H1 (cell line): ENCODE results near the gene BIVM. TPM values are rescaled to one million over a fixed set of nuclear protein-coding genes. Genes with fewer than 3 reads are reported as not detected.

ENCODE experiments used
- CTCF ChIA-PET: fragments of 300-600 bp; sonication (Branson Sonifier 250); formaldehyde crosslinking; loops from one replicate; lab custom pipeline; 2021; ENCODE audit not compliant: partially characterized antibody; lab: Charles Lee
- POLR2A ChIA-PET: fragments of 300-600 bp; sonication (Branson Sonifier 250); formaldehyde crosslinking; loops from one replicate; lab custom pipeline; 2021; ENCODE audit warnings: inconsistent platforms; ENCODE audit not compliant: partially characterized antibody; lab: Charles Lee
- DNase-seq, 2 experiments: peaks; one replicate each; pipeline versions ENCODE4 v3.0.0 to v3.0.0-alpha.2; 2010 to 2022; ENCODE audit warnings: low spot score in 2 of 2, low read depth in 1 of 2, mixed read lengths in 1 of 2
- FAIRE-seq: peaks from 2 replicates; lab custom pipeline; 2011; peaks lifted over from hg19 to GRCh38; lab: Jason Lieb, UNC
- H2AFZ ChIP-seq: 2 replicates; pipeline ENCODE4 v1.8.1; 2012; ENCODE audit warnings: low read length, inconsistent platforms
- H2AK5ac ChIP-seq: 2 replicates; pipeline ENCODE4 v1.6.1; 2013; ENCODE audit warnings: low read depth, low read length
- H2BK120ac ChIP-seq: replicated peaks from 2 replicates; pipeline ENCODE3; 2013; ENCODE audit warnings: low read depth, low read length, inconsistent platforms
- H2BK12ac ChIP-seq: 2 replicates; pipeline ENCODE4 v1.6.1; 2013; ENCODE audit warnings: low read depth, low read length
- H2BK15ac ChIP-seq: 2 replicates; pipeline ENCODE4 v1.6.1; 2013; ENCODE audit warnings: low read length
- H2BK20ac ChIP-seq: 2 replicates; pipeline ENCODE4 v1.6.1; 2013; ENCODE audit warnings: low read length
- H2BK5ac ChIP-seq: 2 replicates; pipeline ENCODE4 v1.6.1; 2013; ENCODE audit warnings: low read depth, low read length
- H3K14ac ChIP-seq: 2 replicates; pipeline ENCODE4 v1.6.1; 2013; ENCODE audit warnings: inconsistent platforms; ENCODE audit not compliant: insufficient read length
- H3K18ac ChIP-seq: 2 replicates; pipeline ENCODE4 v1.6.1; 2013; ENCODE audit warnings: low read length; ENCODE audit errors: extremely low read depth
- H3K23ac ChIP-seq: 2 replicates; pipeline ENCODE4 v1.6.1; 2013; ENCODE audit warnings: inconsistent platforms; ENCODE audit not compliant: insufficient read length
- H3K23me2 ChIP-seq: 2 replicates; pipeline ENCODE4 v1.6.1; 2013; ENCODE audit warnings: low read depth, low read length
- H3K27ac ChIP-seq: 2 replicates; pipeline ENCODE4 v1.6.1; 2011; ENCODE audit warnings: low read depth, low read length, inconsistent platforms
- H3K27me3 ChIP-seq, 4 experiments: replicated peaks in 1 of 4; 1 replicate in 1 of 4; 2 replicates in 3 of 4; pipeline versions ENCODE4 v1.6.1 to v1.8.1; 2011 to 2013; ENCODE audit warnings: low read length in 3 of 4, mild to moderate bottlenecking in 3 of 4, inconsistent platforms in 2 of 4, mixed read lengths in 2 of 4, moderate library complexity in 1 of 4; ENCODE audit not compliant: control insufficient read depth in 3 of 4, insufficient read depth in 3 of 4; ENCODE audit errors: extremely low read depth in 1 of 4
- H3K36me3 ChIP-seq, 4 experiments: 2 replicates each; pipeline versions ENCODE4 v1.6.1 to v1.8.1; 2011 to 2013; ENCODE audit warnings: mild to moderate bottlenecking in 4 of 4, low read length in 3 of 4, moderate library complexity in 2 of 4, control low read depth in 1 of 4, inconsistent platforms in 1 of 4; ENCODE audit not compliant: insufficient read depth in 4 of 4, control insufficient read depth in 2 of 4
- H3K4ac ChIP-seq: replicated peaks from 2 replicates; pipeline ENCODE3; 2013; ENCODE audit warnings: low read length, low read depth, mixed read lengths, inconsistent platforms; ENCODE audit not compliant: insufficient read length
- H3K4me1 ChIP-seq, 4 experiments: replicated peaks in 1 of 4; 1 replicate in 1 of 4; 2 replicates in 3 of 4; pipeline versions ENCODE4 v1.6.1 to v1.8.1; 2011 to 2013; ENCODE audit warnings: low read length in 3 of 4, inconsistent platforms in 2 of 4, mixed read lengths in 1 of 4; ENCODE audit not compliant: insufficient read depth in 4 of 4, control insufficient read depth in 3 of 4
- H3K4me2 ChIP-seq, 2 experiments: 2 replicates each; pipeline versions ENCODE4 v1.6.1 to v1.8.1; 2011 to 2013; ENCODE audit warnings: low read depth in 2 of 2, low read length in 2 of 2, control low read depth in 1 of 2, inconsistent platforms in 1 of 2, mild to moderate bottlenecking in 1 of 2; ENCODE audit not compliant: insufficient read depth in 1 of 2
- H3K4me3 ChIP-seq, 4 experiments: fragments of 200-600, 300-600 bp in 1 of 4; sonication (generic), shearing (Covaris generic), sonication (Bioruptor Twin) in 1 of 4; 2 replicates each; pipeline versions ENCODE4 v1.5.1 to v1.8.1; 2011 to 2016; ENCODE audit warnings: low read length in 4 of 4, low read depth in 3 of 4, control low read depth in 2 of 4, inconsistent platforms in 2 of 4, mild to moderate bottlenecking in 2 of 4, mixed read lengths in 1 of 4, moderate library complexity in 1 of 4; ENCODE audit not compliant: insufficient read depth in 2 of 4; ENCODE audit errors: extremely low read depth in 1 of 4
- H3K56ac ChIP-seq: replicated peaks from 2 replicates; pipeline ENCODE3; 2013; ENCODE audit warnings: low read depth, mild to moderate bottlenecking, mixed read lengths, low read length, inconsistent platforms; ENCODE audit not compliant: insufficient read length
- H3K79me1 ChIP-seq: 2 replicates; pipeline ENCODE4 v1.6.1; 2013; ENCODE audit warnings: low read depth, low read length, control low read depth
- H3K79me2 ChIP-seq, 2 experiments: 2 replicates each; pipeline versions ENCODE4 v1.6.1 to v1.8.1; 2012 to 2013; ENCODE audit warnings: low read length in 2 of 2, mild to moderate bottlenecking in 2 of 2, inconsistent platforms in 1 of 2; ENCODE audit not compliant: insufficient read depth in 2 of 2, control insufficient read depth in 1 of 2
- H3K9ac ChIP-seq, 4 experiments: replicated peaks in 1 of 4; 1 replicate in 1 of 4; 2 replicates in 3 of 4; pipeline versions ENCODE4 v1.6.1 to v1.8.1; 2011 to 2013; ENCODE audit warnings: low read depth in 3 of 4, low read length in 3 of 4, control low read depth in 2 of 4, mild to moderate bottlenecking in 2 of 4, moderate library complexity in 2 of 4, inconsistent platforms in 1 of 4; ENCODE audit errors: extremely low read depth in 1 of 4
- H3K9me3 ChIP-seq, 2 experiments: 2 replicates each; pipeline versions ENCODE4 v1.6.1 to v1.8.1; 2012 to 2013; ENCODE audit warnings: mild to moderate bottlenecking in 2 of 2, moderate library complexity in 2 of 2, control low read depth in 1 of 2, inconsistent platforms in 1 of 2, low read depth in 1 of 2, low read length in 1 of 2, mixed read lengths in 1 of 2; ENCODE audit not compliant: insufficient read depth in 2 of 2
- H4K20me1 ChIP-seq, 2 experiments: replicated peaks in 1 of 2; 2 replicates each; pipeline versions ENCODE3 to v1.8.1; 2011 to 2013; ENCODE audit warnings: inconsistent platforms in 2 of 2, low read length in 2 of 2, mild to moderate bottlenecking in 1 of 2; ENCODE audit not compliant: insufficient read depth in 2 of 2, control insufficient read depth in 1 of 2
- H4K5ac ChIP-seq: 2 replicates; pipeline ENCODE4 v1.6.1; 2013; ENCODE audit warnings: low read length, low read depth, mixed read lengths, inconsistent platforms; ENCODE audit not compliant: insufficient read length
- H4K8ac ChIP-seq: 2 replicates; pipeline ENCODE4 v1.8.0; 2013; ENCODE audit warnings: mild to moderate bottlenecking, moderate library complexity, low read length, inconsistent platforms; ENCODE audit not compliant: insufficient read depth; ENCODE audit errors: extremely low read depth
- H4K91ac ChIP-seq: replicated peaks from 2 replicates; pipeline ENCODE3; 2013; ENCODE audit warnings: low read length, mixed read lengths, inconsistent platforms; ENCODE audit not compliant: insufficient read length
- ASH2L ChIP-seq: fragments of 200-600, 300-600 bp; sonication (generic); IDR thresholded peaks from one replicate; pipeline ENCODE4 v1.7.1; 2017; ENCODE audit warnings: low read length
- CTCF ChIP-seq, 3 experiments: IDR thresholded peaks; 1 replicate in 2 of 3; 2 replicates in 1 of 3; pipeline versions ENCODE4 v1.5.1 to v1.6.1; 2011; ENCODE audit warnings: low read length in 3 of 3, mild to moderate bottlenecking in 3 of 3, inconsistent platforms in 2 of 3, low read depth in 1 of 3, moderate library complexity in 1 of 3; ENCODE audit not compliant: insufficient read depth in 1 of 3; ENCODE audit errors: control extremely low read depth in 1 of 3
- E2F6 ChIP-seq: IDR thresholded peaks from 2 replicates; pipeline ENCODE4 v1.6.1; 2012; ENCODE audit warnings: inconsistent platforms
- SIX5 ChIP-seq: IDR thresholded peaks from 2 replicates; pipeline ENCODE4 v1.6.1; 2011; ENCODE audit warnings: mild to moderate bottlenecking, low read depth, low read length
- TBP ChIP-seq: IDR thresholded peaks from 2 replicates; pipeline ENCODE4 v1.6.1; 2011; ENCODE audit warnings: low read depth, low read length, improper control_type of control experiment
- ZNF274 ChIP-seq: IDR thresholded peaks from 2 replicates; pipeline ENCODE4 v1.7.0; 2012; ENCODE audit warnings: low read length, borderline replicate concordance; ENCODE audit errors: extremely low read depth
- WGBS, 2 experiments: shearing (Covaris generic) in 1 of 2; methylation state at CpG; one replicate each; pipeline versions ENCODE4 v1.1.6 to v1.1.7; 2013 to 2015; ENCODE audit warnings: low lambda C conversion rate in 2 of 2, mixed read lengths in 2 of 2, inconsistent platforms in 1 of 2, low coverage in 1 of 2, missing lambda C conversion rate in 1 of 2; ENCODE audit not compliant: insufficient replicate concordance in 2 of 2, insufficient coverage in 1 of 2, insufficient read length in 1 of 2; ENCODE audit errors: extremely low coverage in 1 of 2, missing lambda C conversion rate in 1 of 2; 5-methylcytosine and 5-hydroxymethylcytosine counted together
- long read RNA-seq, 2 experiments: library from RNA in 1 of 2; library from capped mRNA in 1 of 2; stranded (forward); transcript quantifications; one replicate each; pipeline ENCODE4 v2.0.0, GENCODE V29; 2021; ENCODE audit warnings: inconsistent platforms in 1 of 2
- polyA minus RNA-seq, 3 experiments: library from RNA; depleted of rRNA, polyadenylated mRNA; stranded (reverse); fragments of >200 nt; gene quantifications; 1 replicate in 2 of 3; 2 replicates in 1 of 3; pipeline ENCODE4 v1.2.3, GENCODE V29; 2011
- polyA plus RNA-seq, 7 experiments: library from polyadenylated mRNA; depleted of rRNA in 3 of 7; stranded (reverse) in 5 of 7; unstranded in 2 of 7; fragments of >200 nt in 5 of 7; fragments of 200-250 nt in 2 of 7; gene quantifications; 1 replicate in 5 of 7; 2 replicates in 1 of 7; 4 replicates in 1 of 7; pipeline versions ENCODE4 v1.2.1 to v1.2.3, GENCODE V29; 2011 to 2013; ENCODE audit warnings: missing spikeins in 2 of 7, mixed read lengths in 2 of 7
- total RNA-seq: library from RNA; stranded (reverse); fragmentation: NEBNext Ultra II Directional; extraction: Animal tissue kit (Norgen Biotek cat#: 25700); gene quantifications from 2 replicates; pipeline ENCODE4 v1.2.1, GENCODE V29; 2021

The BIVM gene
- total RNA-seq (5.4 and 5.5 TPM in 2 replicates), polyA plus RNA-seq (2011; rRNA removed) (1.3 and 1.8 TPM in 2 replicates), polyA minus RNA-seq (2011; rRNA and poly(A)+ RNA removed) (0.85 and 1.4 TPM in 2 replicates)
- 2.7 TPM for polyA plus RNA-seq (2011; cell fraction: cytosol; rRNA removed)
- polyA plus RNA-seq (2011; cell fraction: nucleus; rRNA removed) = 1.6 TPM
- 2.0 to 3.8 TPM (median 2.3 TPM) in 4 replicates for polyA plus RNA-seq (2012, experiment 1 of 2)
- 0.31 TPM for polyA plus RNA-seq (2012, experiment 2 of 2)
- polyA plus RNA-seq (2013, experiment 1 of 2) = 5.0 TPM
- 4.7 TPM for polyA plus RNA-seq (2013, experiment 2 of 2)
- polyA minus RNA-seq (2011; cell fraction: cytosol; rRNA and poly(A)+ RNA removed) = 1.5 TPM
- polyA minus RNA-seq (2011; cell fraction: nucleus; rRNA and poly(A)+ RNA removed) = 4.6 TPM
- long read RNA-seq, experiment 1 = 0 reads
- long read RNA-seq, experiment 2 = 0 reads

- Histone ChIP-seq H3K79me1 (no peaks in the 10 kb centered on the region), H2BK120ac (no peak within 1 kb of the TSS), H4K8ac (peak within 1 kb of the TSS; percentile 9), H3K23ac (no peak within 1 kb of the TSS), H2BK15ac (no peak within 1 kb of the TSS), H3K27ac (no peak within 1 kb of the TSS), H4K20me1 (peaks cover 0 to 2% of the 10 kb centered on the region in 2 experiments), H2BK12ac (no peak within 1 kb of the TSS), H3K9ac (peak within 1 kb of the TSS in 3 of 4 experiments; percentile 14 to 58 (median 33); a peak in 3 of 7 replicates), H3K4ac (no peak within 1 kb of the TSS), H2BK20ac (no peak within 1 kb of the TSS), H2AK5ac (no peak within 1 kb of the TSS), H3K23me2 (peaks cover 16% of the 10 kb centered on the region; the same call in 1 of the 2 replicates), H3K4me2 (peak within 1 kb of the TSS; percentile 80 to 93), H3K79me2 (no peaks in the 10 kb centered on the region), H3K18ac (no peak within 1 kb of the TSS), H3K56ac (no peak within 1 kb of the TSS), H4K91ac (no peak within 1 kb of the TSS), H3K4me1 (peaks cover 0 to 5% (median 3%) of the 10 kb centered on the region in 4 experiments; a peak in 3 of 7 replicates), H3K9me3 (no peaks in the 10 kb centered on the region), H2AFZ (peak within 1 kb of the TSS; percentile 99), H4K5ac (no peak within 1 kb of the TSS), H3K14ac (no peak within 1 kb of the TSS), H3K27me3 (peaks cover 0 to 11% (median 8%) of the 10 kb centered on the region in 4 experiments; a peak in 6 of 7 replicates), H3K4me3 (peak within 1 kb of the TSS; percentile 65 to 87 (median 83)), H2BK5ac (no peak within 1 kb of the TSS), H3K36me3 (no peaks in the 10 kb centered on the region)
- FAIRE-seq = peak; percentile 68
- ChIA-PET CTCF (interaction anchor here (1.0 to 3.0 kb wide), 7 partner anchors 10 to 207 kb away, joined by 3 to 28 read pairs (median 4); partner anchors contain the start of genes ERCC5 and TEX30), POLR2A (interaction anchor here (1.4 kb wide), 1 partner anchor 47 kb away, joined by 7 read pairs; the partner anchor contains the start of gene ERCC5)
- WGBS, 2 experiments = 1% methylated on average over 57 of the region's 72 CpGs; no CpG with 5 or more reads in 1 of the 2 experiments
- DNase-seq = peak; percentile 85 to 89
- TF ChIP-seq TBP = peak; percentile 86
- TF ChIP-seq ZNF274 = no peak
- TF ChIP-seq ASH2L = peak; percentile 72
- peak; percentile 88 for TF ChIP-seq SIX5
- no peak for TF ChIP-seq CTCF (IDR thresholded peaks at IDR 0.05; ENCODE audit: control extremely low read depth in 1 of 3, insufficient read depth in 1 of 3, low read depth in 1 of 3, low read length in 3 of 3)
- TF ChIP-seq E2F6 = peak; percentile 60; the same call in 1 of the 2 replicates
Observed at GRCh38 chr13:102798581-102799425, at the start of gene BIVM, which contains the start of gene POGLUT2. BIVM (plus strand) TSS chr13:102799119; CDS start chr13:102807268, 8,149 bp downstream. POGLUT2 (minus strand) TSS chr13:102798976; CDS start chr13:102798670, 306 bp downstream.
